Measurements from ENCODE around the gene STK17A.

DNA sequence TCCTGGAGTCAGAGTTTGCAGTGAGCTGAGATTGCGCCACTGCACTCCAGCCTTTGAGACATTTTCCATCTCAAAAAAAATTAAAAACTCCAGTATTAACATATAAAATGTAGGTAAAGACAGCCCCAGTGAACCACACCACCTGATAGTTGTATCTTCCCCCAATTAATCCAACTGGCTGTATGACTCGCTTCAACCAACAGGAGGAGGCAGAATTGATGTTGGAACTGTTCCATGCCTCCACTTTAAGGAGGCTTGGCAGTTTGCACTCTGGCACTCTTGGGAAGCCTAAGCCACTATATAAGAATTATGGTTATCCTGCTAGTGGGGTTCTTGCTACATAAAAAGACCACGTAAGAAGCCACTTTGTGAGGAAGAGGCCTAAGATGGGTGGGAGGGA lies 72.7 kb downstream of the STK17A start:
- TF ChIP-seq POLR2AphosphoS5 (IDR thresholded peaks at IDR 0.05) = no peak
- TF ChIP-seq, protein P1, sequence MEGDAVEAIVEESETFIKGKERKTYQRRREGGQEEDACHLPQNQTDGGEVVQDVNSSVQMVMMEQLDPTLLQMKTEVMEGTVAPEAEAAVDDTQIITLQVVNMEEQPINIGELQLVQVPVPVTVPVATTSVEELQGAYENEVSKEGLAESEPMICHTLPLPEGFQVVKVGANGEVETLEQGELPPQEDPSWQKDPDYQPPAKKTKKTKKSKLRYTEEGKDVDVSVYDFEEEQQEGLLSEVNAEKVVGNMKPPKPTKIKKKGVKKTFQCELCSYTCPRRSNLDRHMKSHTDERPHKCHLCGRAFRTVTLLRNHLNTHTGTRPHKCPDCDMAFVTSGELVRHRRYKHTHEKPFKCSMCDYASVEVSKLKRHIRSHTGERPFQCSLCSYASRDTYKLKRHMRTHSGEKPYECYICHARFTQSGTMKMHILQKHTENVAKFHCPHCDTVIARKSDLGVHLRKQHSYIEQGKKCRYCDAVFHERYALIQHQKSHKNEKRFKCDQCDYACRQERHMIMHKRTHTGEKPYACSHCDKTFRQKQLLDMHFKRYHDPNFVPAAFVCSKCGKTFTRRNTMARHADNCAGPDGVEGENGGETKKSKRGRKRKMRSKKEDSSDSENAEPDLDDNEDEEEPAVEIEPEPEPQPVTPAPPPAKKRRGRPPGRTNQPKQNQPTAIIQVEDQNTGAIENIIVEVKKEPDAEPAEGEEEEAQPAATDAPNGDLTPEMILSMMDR (IDR thresholded peaks at IDR 0.05) = no peak

Data from gastroesophageal sphincter (tissue), 3 donors.